Chondrocyte (in vitro differentiated cells): Measurements from ENCODE around the gene MALRD1. TPM values are rescaled to one million over a fixed set of nuclear protein-coding genes. Genes with fewer than 3 reads are reported as not detected.

Source experiments
- DNase-seq: peaks from one replicate; pipeline ENCODE4 v3.0.0; 2021; ENCODE audit warnings: mixed read lengths, low spot score
- H3K27ac Mint-ChIP-seq: one replicate; pipeline ENCODE4 v1.8.0; 2021; ENCODE audit warnings: mild to moderate bottlenecking, moderate library complexity, mixed read lengths; ENCODE audit not compliant: unreplicated experiment
- H3K27me3 Mint-ChIP-seq: 2 replicates; pipeline ENCODE4 v1.8.0; 2021; ENCODE audit warnings: low read depth, mixed read lengths
- H3K36me3 Mint-ChIP-seq: 2 replicates; pipeline ENCODE4 v1.8.0; 2021; ENCODE audit warnings: low read depth, mixed read lengths
- H3K4me1 Mint-ChIP-seq: 2 replicates; pipeline ENCODE4 v1.8.0; 2021; ENCODE audit warnings: low read depth, mild to moderate bottlenecking, mixed read lengths
- H3K4me3 Mint-ChIP-seq: one replicate; pipeline ENCODE4 v1.8.0; 2021; ENCODE audit warnings: mild to moderate bottlenecking, moderate library complexity, mixed read lengths; ENCODE audit not compliant: unreplicated experiment
- H3K9me3 Mint-ChIP-seq: 2 replicates; pipeline ENCODE4 v1.8.0; 2021; ENCODE audit warnings: low read depth, mixed read lengths
- CTCF ChIP-seq: fragments of 200-600 bp; sonication (generic); IDR thresholded peaks from 2 replicates; pipeline ENCODE4 v1.5.0; 2021; ENCODE audit warnings: antibody characterized with exemption, mild to moderate bottlenecking, moderate library complexity
- total RNA-seq: library from RNA; stranded (reverse); gene quantifications from 3 replicates; pipeline ENCODE4 v1.2.1, GENCODE V29; 2021

The MALRD1 gene
- total RNA-seq, 1 donor from 2014 or later: 0.27 TPM

GRCh38 chr10:19570120-19570519 lies 521.5 kb downstream of the MALRD1 start:
- H3K4me3 Mint-ChIP-seq: no peak overlapping the region
- no peak for TF ChIP-seq CTCF
- H3K9me3 Mint-ChIP-seq: peaks cover 5% of the 10 kb centered on the region
- H3K27ac Mint-ChIP-seq: peak overlapping the region; percentile 76
- H3K27me3 Mint-ChIP-seq: no peaks in the 10 kb centered on the region
- peaks cover 36% of the 10 kb centered on the region for H3K4me1 Mint-ChIP-seq
- H3K36me3 Mint-ChIP-seq: no peaks in the 10 kb centered on the region
- DNase-seq: no peak

GRCh38 chr10:19570991-19571390 lies 522.4 kb downstream of the MALRD1 start:
- Mint-ChIP-seq H3K27me3 (no peaks in the 10 kb centered on the region), H3K9me3 (peaks cover 5% of the 10 kb centered on the region), H3K27ac (peak overlapping the region; percentile 77), H3K4me3 (no peak overlapping the region), H3K36me3 (no peaks in the 10 kb centered on the region), H3K4me1 (peaks cover 36% of the 10 kb centered on the region)
- no peak for TF ChIP-seq CTCF
- DNase-seq: no peak

GRCh38 chr10:19572056-19572455 lies 523.5 kb downstream of the MALRD1 start:
- DNase-seq: no peak
- no peak overlapping the region for H3K4me3 Mint-ChIP-seq
- H3K27ac Mint-ChIP-seq: peak overlapping the region; percentile 49
- no peaks in the 10 kb centered on the region for H3K36me3 Mint-ChIP-seq
- TF ChIP-seq CTCF: no peak
- H3K9me3 Mint-ChIP-seq: peaks cover 8% of the 10 kb centered on the region
- peaks cover 31% of the 10 kb centered on the region for H3K4me1 Mint-ChIP-seq
- H3K27me3 Mint-ChIP-seq: no peaks in the 10 kb centered on the region

GRCh38 chr10:19576576-19576975 lies 528.0 kb downstream of the MALRD1 start:
- H3K9me3 Mint-ChIP-seq: peaks cover 8% of the 10 kb centered on the region
- H3K4me3 Mint-ChIP-seq: no peak overlapping the region
- no peak for DNase-seq
- H3K36me3 Mint-ChIP-seq: no peaks in the 10 kb centered on the region
- peaks cover 24% of the 10 kb centered on the region for H3K4me1 Mint-ChIP-seq
- no peaks in the 10 kb centered on the region for H3K27me3 Mint-ChIP-seq
- TF ChIP-seq CTCF: no peak
- H3K27ac Mint-ChIP-seq: no peak overlapping the region

GRCh38 chr10:19577381-19577780 lies 528.8 kb downstream of the MALRD1 start:
- Mint-ChIP-seq H3K4me3 (no peak overlapping the region), H3K27ac (no peak overlapping the region), H3K9me3 (peaks cover 8% of the 10 kb centered on the region), H3K4me1 (peaks cover 16% of the 10 kb centered on the region), H3K36me3 (no peaks in the 10 kb centered on the region), H3K27me3 (no peaks in the 10 kb centered on the region)
- no peak for TF ChIP-seq CTCF
- no peak for DNase-seq
